ENCODE data around the gene ADIPOR2.

DNA sequence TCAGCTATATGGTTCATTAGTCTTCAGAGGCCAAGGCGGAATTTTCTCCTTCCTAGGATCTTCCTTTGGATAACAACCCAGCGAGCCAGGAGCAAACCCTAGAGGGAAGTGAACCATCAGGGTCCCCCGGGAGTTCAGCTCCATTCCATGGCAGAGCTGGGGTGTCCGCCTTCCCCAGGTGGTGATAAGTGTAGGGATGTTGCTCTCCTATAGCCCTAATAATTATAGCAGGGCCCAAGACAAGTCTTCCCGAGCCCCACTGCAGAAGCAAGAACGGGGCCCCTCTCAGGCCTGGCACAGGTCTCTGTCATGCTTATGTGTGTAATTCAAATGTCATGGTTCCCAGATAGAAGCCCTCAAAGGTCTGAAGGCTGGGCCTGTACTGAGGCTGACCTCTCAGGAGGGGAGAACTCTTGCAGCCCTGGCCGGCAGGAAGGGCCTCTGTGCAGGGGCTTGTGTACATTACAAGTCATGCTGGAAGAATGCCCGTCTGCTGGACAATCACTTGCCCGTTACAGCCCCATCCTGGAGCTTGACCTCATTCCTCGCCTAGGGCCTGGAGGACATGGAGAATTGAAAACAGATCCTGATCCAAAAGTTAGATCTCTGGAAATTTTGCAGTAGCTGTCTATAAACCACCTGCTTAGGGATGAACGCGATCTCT is 146.8 kb downstream of the ADIPOR2 start:
- TF ChIP-seq POLR2A (IDR thresholded peaks at IDR 0.05) (no peak), POLR2AphosphoS5 (IDR thresholded peaks at IDR 0.05; ENCODE audit: insufficient read depth in 1 of 2, low read depth in 1 of 2) (no peak)
- TF ChIP-seq, protein P1, sequence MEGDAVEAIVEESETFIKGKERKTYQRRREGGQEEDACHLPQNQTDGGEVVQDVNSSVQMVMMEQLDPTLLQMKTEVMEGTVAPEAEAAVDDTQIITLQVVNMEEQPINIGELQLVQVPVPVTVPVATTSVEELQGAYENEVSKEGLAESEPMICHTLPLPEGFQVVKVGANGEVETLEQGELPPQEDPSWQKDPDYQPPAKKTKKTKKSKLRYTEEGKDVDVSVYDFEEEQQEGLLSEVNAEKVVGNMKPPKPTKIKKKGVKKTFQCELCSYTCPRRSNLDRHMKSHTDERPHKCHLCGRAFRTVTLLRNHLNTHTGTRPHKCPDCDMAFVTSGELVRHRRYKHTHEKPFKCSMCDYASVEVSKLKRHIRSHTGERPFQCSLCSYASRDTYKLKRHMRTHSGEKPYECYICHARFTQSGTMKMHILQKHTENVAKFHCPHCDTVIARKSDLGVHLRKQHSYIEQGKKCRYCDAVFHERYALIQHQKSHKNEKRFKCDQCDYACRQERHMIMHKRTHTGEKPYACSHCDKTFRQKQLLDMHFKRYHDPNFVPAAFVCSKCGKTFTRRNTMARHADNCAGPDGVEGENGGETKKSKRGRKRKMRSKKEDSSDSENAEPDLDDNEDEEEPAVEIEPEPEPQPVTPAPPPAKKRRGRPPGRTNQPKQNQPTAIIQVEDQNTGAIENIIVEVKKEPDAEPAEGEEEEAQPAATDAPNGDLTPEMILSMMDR (IDR thresholded peaks at IDR 0.05): no peak
